Measurements from ENCODE around the gene KDM4B. TPM values are rescaled to one million over a fixed set of nuclear protein-coding genes. Genes with fewer than 3 reads are reported as not detected.
"Not testable (repeated sequence)": the region's sequence is repeated elsewhere in the genome, so short reads cannot be mapped to it uniquely, and the experiment has no call there.

Gene KDM4B
- total RNA-seq, 1 donor from 2014 or later = 153 TPM

GRCh38 chr19:5192568-5192967, 223.7 kb downstream of the KDM4B start:
- H3K27ac Mint-ChIP-seq (ENCODE audit: unreplicated experiment) = peak overlapping the region; percentile 28
- peaks cover 5% of the 10 kb centered on the region for H3K36me3 Mint-ChIP-seq (ENCODE audit: unreplicated experiment)
- no peak for TF ChIP-seq CTCF (IDR thresholded peaks at IDR 0.05; ENCODE audit: partially characterized antibody, unreplicated experiment)
- peaks cover 5% of the 10 kb centered on the region for H3K27me3 Mint-ChIP-seq (ENCODE audit: unreplicated experiment)
- DNase-seq = no peak
- no peak overlapping the region for H3K4me3 Mint-ChIP-seq (ENCODE audit: unreplicated experiment)
- H3K4me1 Mint-ChIP-seq (ENCODE audit: low read depth, unreplicated experiment) = no peaks in the 10 kb centered on the region
- peaks cover 13% of the 10 kb centered on the region for H3K9me3 Mint-ChIP-seq (ENCODE audit: unreplicated experiment)

- TF ChIP-seq CTCF (IDR thresholded peaks at IDR 0.05; ENCODE audit: partially characterized antibody, unreplicated experiment) = no peak
- Mint-ChIP-seq H3K4me1 (ENCODE audit: low read depth, unreplicated experiment) (no peaks in the 10 kb centered on the region), H3K36me3 (ENCODE audit: unreplicated experiment) (peaks cover 5% of the 10 kb centered on the region), H3K4me3 (ENCODE audit: unreplicated experiment) (no peak overlapping the region), H3K9me3 (ENCODE audit: unreplicated experiment) (peaks cover 13% of the 10 kb centered on the region), H3K27me3 (ENCODE audit: unreplicated experiment) (peaks cover 5% of the 10 kb centered on the region), H3K27ac (ENCODE audit: unreplicated experiment) (no peak overlapping the region)
- no peak for DNase-seq
These were observed 224.3 kb downstream of the KDM4B start for GRCh38 chr19:5193192-5193591.

- Mint-ChIP-seq H3K27ac (ENCODE audit: unreplicated experiment) (no peak overlapping the region), H3K4me3 (ENCODE audit: unreplicated experiment) (no peak overlapping the region), H3K36me3 (ENCODE audit: unreplicated experiment) (no peaks in the 10 kb centered on the region), H3K27me3 (ENCODE audit: unreplicated experiment) (peaks cover 5% of the 10 kb centered on the region), H3K4me1 (ENCODE audit: low read depth, unreplicated experiment) (no peaks in the 10 kb centered on the region), H3K9me3 (ENCODE audit: unreplicated experiment) (peaks cover 10% of the 10 kb centered on the region)
- no peak for TF ChIP-seq CTCF (IDR thresholded peaks at IDR 0.05; ENCODE audit: partially characterized antibody, unreplicated experiment)
- DNase-seq = no peak
These were observed 225.7 kb downstream of the KDM4B start for GRCh38 chr19:5194641-5195040.

- not testable (repeated sequence) for DNase-seq; H3K36me3 Mint-ChIP-seq (ENCODE audit: unreplicated experiment); H3K4me3 Mint-ChIP-seq (ENCODE audit: unreplicated experiment); H3K9me3 Mint-ChIP-seq (ENCODE audit: unreplicated experiment); H3K27me3 Mint-ChIP-seq (ENCODE audit: unreplicated experiment); H3K27ac Mint-ChIP-seq (ENCODE audit: unreplicated experiment); H3K4me1 Mint-ChIP-seq (ENCODE audit: low read depth, unreplicated experiment)
These were observed 226.7 kb downstream of the KDM4B start for GRCh38 chr19:5195587-5195986.

- TF ChIP-seq CTCF (IDR thresholded peaks at IDR 0.05; ENCODE audit: partially characterized antibody, unreplicated experiment) = no peak
- Mint-ChIP-seq H3K4me3 (ENCODE audit: unreplicated experiment) (no peak overlapping the region), H3K27me3 (ENCODE audit: unreplicated experiment) (peaks cover 4% of the 10 kb centered on the region), H3K4me1 (ENCODE audit: low read depth, unreplicated experiment) (no peaks in the 10 kb centered on the region), H3K9me3 (ENCODE audit: unreplicated experiment) (peaks cover 11% of the 10 kb centered on the region), H3K27ac (ENCODE audit: unreplicated experiment) (no peak overlapping the region), H3K36me3 (ENCODE audit: unreplicated experiment) (peaks cover 11% of the 10 kb centered on the region)
- no peak for DNase-seq
These were observed 227.9 kb downstream of the KDM4B start for GRCh38 chr19:5196832-5197231.

- peaks cover 33% of the 10 kb centered on the region for H3K9me3 Mint-ChIP-seq (ENCODE audit: unreplicated experiment)
- TF ChIP-seq CTCF (IDR thresholded peaks at IDR 0.05; ENCODE audit: partially characterized antibody, unreplicated experiment) = no peak
These were observed 231.9 kb downstream of the KDM4B start for GRCh38 chr19:5200844-5201243.

More at GRCh38 chr19:5200844-5201243, 231.9 kb downstream of the KDM4B start:
- no peaks in the 10 kb centered on the region for H3K4me1 Mint-ChIP-seq (ENCODE audit: low read depth, unreplicated experiment)
- peaks cover 16% of the 10 kb centered on the region for H3K27me3 Mint-ChIP-seq (ENCODE audit: unreplicated experiment)
- no peak overlapping the region for H3K27ac Mint-ChIP-seq (ENCODE audit: unreplicated experiment)
- no peak overlapping the region for H3K4me3 Mint-ChIP-seq (ENCODE audit: unreplicated experiment)
- H3K36me3 Mint-ChIP-seq (ENCODE audit: unreplicated experiment) = peaks cover 31% of the 10 kb centered on the region
- DNase-seq = no peak

All from glutamatergic neuron (in vitro differentiated cells).